BE2C (cell line): ENCODE measurements around the gene PSD.

Experiments used
- DNase-seq: peaks from one replicate; pipeline ENCODE4 v3.0.0-alpha.2; 2020
- H3K27me3 ChIP-seq: fragments of 250-450 bp; sonication (Bioruptor Pico); 2 replicates; pipeline ENCODE4 v1.5.1; 2020; ENCODE audit warnings: mild to moderate bottlenecking
- H3K36me3 ChIP-seq: fragments of 250-450 bp; sonication (Bioruptor Pico); 2 replicates; pipeline ENCODE4 v1.5.1; 2020; ENCODE audit warnings: mild to moderate bottlenecking
- H3K4me1 ChIP-seq: fragments of 250-450 bp; sonication (Bioruptor Pico); 2 replicates; pipeline ENCODE4 v1.5.1; 2020
- H3K4me3 ChIP-seq: 2 replicates; pipeline ENCODE4 v1.5.1; 2011; ENCODE audit warnings: low read depth, low read length
- H3K9me3 ChIP-seq: fragments of 250-450 bp; sonication (Bioruptor Pico); 2 replicates; pipeline ENCODE4 v1.5.1; 2020
- TF ChIP-seq, protein P1 (sequence below): IDR thresholded peaks from 2 replicates; pipeline ENCODE4 v1.5.1; 2012; ENCODE audit warnings: mild to moderate bottlenecking, low read depth, low read length

The PSD gene

DNA sequence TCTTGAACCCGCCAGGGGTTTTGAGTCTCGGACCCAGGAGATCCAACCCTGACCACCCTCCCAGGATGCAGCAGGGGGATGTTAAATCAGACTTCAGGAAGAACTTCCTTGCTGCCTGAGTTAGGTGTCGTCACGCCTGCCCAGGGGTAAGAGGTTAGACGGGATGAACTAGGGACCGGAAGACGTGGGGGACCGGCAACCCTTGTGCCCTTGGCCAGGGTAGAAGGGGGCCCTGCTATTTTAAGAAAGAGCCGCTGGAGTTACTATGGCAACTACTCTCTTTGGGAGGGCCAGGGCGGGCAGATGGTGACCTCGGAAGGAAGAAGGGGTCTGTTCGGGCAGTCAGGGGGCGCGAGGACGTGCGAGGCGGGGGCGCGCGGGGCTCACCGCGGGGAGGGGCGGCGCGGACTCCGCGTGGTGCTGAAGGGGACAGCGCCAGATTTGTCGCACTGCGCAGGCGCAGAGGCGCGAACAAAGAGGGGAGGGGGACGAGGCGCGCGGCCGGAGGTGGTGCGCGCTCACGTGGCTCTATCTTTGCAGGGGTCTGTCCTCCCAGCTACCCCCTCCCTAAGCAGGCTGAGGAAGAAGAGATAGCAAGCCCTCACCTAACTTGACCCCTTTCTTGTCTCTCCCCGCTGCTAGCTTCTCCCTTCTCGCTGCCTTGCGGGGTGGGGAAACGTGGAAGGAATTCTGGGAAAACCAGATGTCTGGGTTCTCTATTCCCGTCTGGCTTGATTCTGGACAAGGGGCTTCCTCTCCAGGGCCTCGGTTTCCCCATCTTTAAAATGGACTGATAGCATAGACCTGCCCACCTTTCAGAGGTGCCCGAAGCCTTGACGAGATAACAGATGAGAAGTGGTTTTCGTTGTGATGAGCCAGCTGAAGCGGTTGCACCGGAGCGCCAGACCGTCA lies 940 bp upstream of the PSD start:
- peak; percentile 85 for DNase-seq
- H3K9me3 ChIP-seq = no peaks in the 10 kb centered on the region
- TF ChIP-seq, protein P1, sequence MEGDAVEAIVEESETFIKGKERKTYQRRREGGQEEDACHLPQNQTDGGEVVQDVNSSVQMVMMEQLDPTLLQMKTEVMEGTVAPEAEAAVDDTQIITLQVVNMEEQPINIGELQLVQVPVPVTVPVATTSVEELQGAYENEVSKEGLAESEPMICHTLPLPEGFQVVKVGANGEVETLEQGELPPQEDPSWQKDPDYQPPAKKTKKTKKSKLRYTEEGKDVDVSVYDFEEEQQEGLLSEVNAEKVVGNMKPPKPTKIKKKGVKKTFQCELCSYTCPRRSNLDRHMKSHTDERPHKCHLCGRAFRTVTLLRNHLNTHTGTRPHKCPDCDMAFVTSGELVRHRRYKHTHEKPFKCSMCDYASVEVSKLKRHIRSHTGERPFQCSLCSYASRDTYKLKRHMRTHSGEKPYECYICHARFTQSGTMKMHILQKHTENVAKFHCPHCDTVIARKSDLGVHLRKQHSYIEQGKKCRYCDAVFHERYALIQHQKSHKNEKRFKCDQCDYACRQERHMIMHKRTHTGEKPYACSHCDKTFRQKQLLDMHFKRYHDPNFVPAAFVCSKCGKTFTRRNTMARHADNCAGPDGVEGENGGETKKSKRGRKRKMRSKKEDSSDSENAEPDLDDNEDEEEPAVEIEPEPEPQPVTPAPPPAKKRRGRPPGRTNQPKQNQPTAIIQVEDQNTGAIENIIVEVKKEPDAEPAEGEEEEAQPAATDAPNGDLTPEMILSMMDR = no peak
- H3K27me3 ChIP-seq = no peaks in the 10 kb centered on the region
- H3K36me3 ChIP-seq = peaks cover 12% of the 10 kb centered on the region
- H3K4me1 ChIP-seq = peaks cover 2% of the 10 kb centered on the region; the same call in 1 of the 2 replicates
- peak overlapping the region; percentile 92 for H3K4me3 ChIP-seq

DNA sequence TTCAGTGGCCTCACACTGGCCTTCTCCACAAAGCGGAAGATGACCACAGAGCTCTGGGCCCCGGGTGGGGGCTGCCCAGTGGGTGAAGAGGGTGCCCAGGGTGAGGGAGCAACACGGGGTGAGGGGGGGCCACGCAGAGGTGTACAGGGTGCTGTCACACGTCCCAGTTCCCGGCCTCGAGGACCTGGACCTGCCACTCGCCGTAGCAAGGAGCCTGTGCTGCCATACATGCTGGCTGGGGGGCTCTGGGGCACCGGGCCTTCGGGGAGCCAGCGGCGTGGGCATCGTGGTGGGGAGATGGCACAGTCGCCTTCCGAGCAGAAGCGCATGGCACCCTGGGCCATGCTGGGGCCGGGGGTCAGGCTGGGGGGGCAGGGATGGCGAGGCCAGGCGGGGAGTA lies 1.9 kb downstream of the PSD start:
- DNase-seq = no peak
- TF ChIP-seq, protein P1 = no peak
- Histone ChIP-seq H3K4me1 (peaks cover 11% of the 10 kb centered on the region), H3K9me3 (no peaks in the 10 kb centered on the region), H3K27me3 (no peaks in the 10 kb centered on the region), H3K4me3 (no peak overlapping the region), H3K36me3 (no peaks in the 10 kb centered on the region; the same call in 1 of the 2 replicates)

DNA sequence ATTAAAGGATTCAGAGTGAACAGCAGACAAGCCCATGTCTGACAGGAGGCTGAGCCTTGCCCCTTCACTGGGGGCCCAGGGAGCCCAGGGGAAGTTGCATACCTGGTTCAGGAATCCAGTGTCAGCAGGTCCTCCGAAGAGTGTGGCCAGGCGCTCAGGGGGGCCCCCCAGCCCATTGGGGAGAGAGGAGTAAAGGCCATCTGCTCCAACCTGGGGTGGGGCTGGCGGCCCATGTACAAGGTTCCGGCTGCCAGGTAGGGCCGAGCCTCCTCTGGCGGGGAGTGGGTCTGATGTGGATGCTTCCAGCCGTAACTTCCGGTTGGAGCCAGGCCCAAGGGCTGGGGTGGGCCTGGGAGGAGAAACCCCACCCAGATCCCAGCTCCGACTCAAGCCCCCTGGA lies 2.3 kb downstream of the PSD start:
- no peak for DNase-seq
- Histone ChIP-seq H3K4me1 (peaks cover 15% of the 10 kb centered on the region), H3K27me3 (no peaks in the 10 kb centered on the region), H3K36me3 (no peaks in the 10 kb centered on the region; the same call in 1 of the 2 replicates), H3K4me3 (no peak overlapping the region), H3K9me3 (no peaks in the 10 kb centered on the region)
- TF ChIP-seq, protein P1 = no peak

DNA sequence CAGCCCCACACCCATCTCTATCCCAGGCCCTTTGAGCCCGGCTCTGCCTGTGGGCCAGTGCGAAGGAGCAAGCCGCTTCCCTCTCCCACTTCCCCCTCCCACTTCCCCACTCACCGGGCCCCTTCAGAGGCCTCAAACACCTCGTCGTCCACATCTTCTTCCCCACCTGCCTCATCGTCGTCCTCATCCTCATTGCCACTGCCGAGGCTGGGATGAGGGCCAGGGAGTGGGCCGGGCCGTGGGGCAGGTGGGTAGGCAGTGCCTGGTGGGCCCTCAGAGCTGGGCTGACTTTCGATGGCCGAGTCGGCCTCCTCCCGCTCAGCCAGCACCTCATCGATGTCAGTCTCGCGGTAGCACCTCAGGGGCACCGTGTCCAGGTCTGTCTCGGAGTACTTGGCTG lies 3.8 kb downstream of the PSD start:
- H3K4me3 ChIP-seq = no peak overlapping the region
- H3K36me3 ChIP-seq = no peaks in the 10 kb centered on the region; the same call in 1 of the 2 replicates
- TF ChIP-seq, protein P1 = no peak
- H3K9me3 ChIP-seq = no peaks in the 10 kb centered on the region
- peaks cover 18% of the 10 kb centered on the region for H3K4me1 ChIP-seq
- no peak for DNase-seq
- H3K27me3 ChIP-seq = no peaks in the 10 kb centered on the region

DNA sequence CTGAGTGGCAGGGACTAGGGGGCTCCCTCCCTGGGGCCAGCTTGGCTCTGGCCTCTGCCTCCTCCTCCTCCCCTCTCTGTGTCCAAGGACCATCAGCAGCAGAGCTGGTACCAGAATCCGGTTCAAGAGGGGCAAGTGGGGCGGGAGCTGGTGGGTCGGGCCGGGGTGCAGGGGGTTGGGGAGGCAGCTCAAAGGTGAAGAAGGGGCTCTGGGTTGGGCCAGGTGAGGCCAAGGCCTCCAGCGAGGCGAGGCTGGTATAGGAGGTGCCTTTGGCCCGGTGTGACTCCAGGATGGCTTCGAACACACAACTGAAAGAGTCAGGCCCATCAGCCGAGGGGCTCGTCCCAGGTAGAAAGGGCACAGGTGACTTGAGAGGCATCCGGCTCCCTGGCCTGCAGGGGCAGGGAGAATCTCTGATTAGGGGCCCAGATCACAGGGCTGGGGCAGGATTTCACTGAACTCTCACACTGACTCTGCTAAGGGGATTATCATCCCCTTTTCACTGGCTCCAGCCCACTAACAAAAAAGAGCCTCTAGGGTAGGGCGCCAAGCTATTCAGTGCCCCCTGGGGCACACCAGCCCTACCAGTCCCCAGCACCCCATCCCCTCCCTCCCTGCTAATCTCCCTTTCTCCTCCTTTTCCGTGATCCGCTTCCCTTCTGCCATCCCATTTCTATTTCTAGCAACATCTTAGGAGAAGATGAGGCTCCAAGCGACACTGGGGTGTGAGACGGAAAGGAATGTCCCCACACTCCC lies 4.6 kb downstream of the PSD start:
- H3K27me3 ChIP-seq = no peaks in the 10 kb centered on the region
- peaks cover 18% of the 10 kb centered on the region for H3K4me1 ChIP-seq
- no peak overlapping the region for H3K4me3 ChIP-seq
- H3K9me3 ChIP-seq = no peaks in the 10 kb centered on the region
- H3K36me3 ChIP-seq = no peaks in the 10 kb centered on the region; the same call in 1 of the 2 replicates
- no peak for DNase-seq
- TF ChIP-seq, protein P1 = no peak
